Measurements from ENCODE around the gene FIS1. TPM values are rescaled to one million over a fixed set of nuclear protein-coding genes. Genes with fewer than 3 reads are reported as not detected.

Gene FIS1
- total RNA-seq, 1 experiment from 2014 or later, result 124 TPM

GRCh38 chr7:101241015-101241363 lies 3.9 kb downstream of the FIS1 start:
- Histone ChIP-seq H4K20me1 (ENCODE audit: control insufficient read depth, insufficient read depth, insufficient read length) (peaks cover 4% of the 10 kb centered on the region), H3K14ac (ENCODE audit: insufficient read depth, low read length) (no peak overlapping the region), H2AK5ac (ENCODE audit: insufficient read length, low read length) (no peak overlapping the region), H4K5ac (ENCODE audit: insufficient read length, low read depth, low read length) (no peak overlapping the region), H3K4me2 (ENCODE audit: insufficient read depth, insufficient read length, low read length) (no peak overlapping the region), H2BK20ac (ENCODE audit: low read depth, low read length, poor library complexity, severe bottlenecking) (no peak overlapping the region), H2BK120ac (ENCODE audit: low read depth, low read length, poor library complexity, severe bottlenecking) (no peak overlapping the region), H2AFZ (ENCODE audit: low read length) (no peak overlapping the region), H4K91ac (ENCODE audit: insufficient read length, low read depth, low read length) (no peak overlapping the region), H3K9me3 (ENCODE audit: control insufficient read depth, low read depth, low read length) (no peaks in the 10 kb centered on the region), H2BK5ac (ENCODE audit: insufficient read length, low read length) (no peak overlapping the region), H3K27me3 (ENCODE audit: insufficient read depth, low read length) (no peaks in the 10 kb centered on the region), H3K23ac (ENCODE audit: insufficient read length, low read depth, low read length) (no peak overlapping the region), H3K4ac (ENCODE audit: low read depth, low read length) (no peak overlapping the region), H3K23me2 (ENCODE audit: insufficient read length, low read depth, low read length, poor library complexity, severe bottlenecking) (peaks cover 8% of the 10 kb centered on the region), H3K4me1 (ENCODE audit: insufficient read depth, low read length) (no peaks in the 10 kb centered on the region), H3K56ac (ENCODE audit: insufficient read length, low read depth, low read length) (no peak overlapping the region), H3K79me1 (ENCODE audit: insufficient read depth, low read depth, low read length, poor library complexity, severe bottlenecking) (no peaks in the 10 kb centered on the region), H2BK15ac (ENCODE audit: low read depth, low read length) (no peak overlapping the region), H4K8ac (replicated peaks; ENCODE audit: insufficient read length, low read depth, low read length) (no peak overlapping the region), H3K27ac (ENCODE audit: insufficient read length, low read depth, low read length) (no peak overlapping the region), H3K9ac (ENCODE audit: extremely low read depth, insufficient read length, low read length) (no peak overlapping the region), H3K79me2 (ENCODE audit: insufficient read depth, low read length) (no peaks in the 10 kb centered on the region), H2BK12ac (ENCODE audit: insufficient read length, low read depth, low read length) (no peak overlapping the region), H3T11ph (ENCODE audit: low read length) (no peak overlapping the region), H3K18ac (ENCODE audit: insufficient read length, low read depth, low read length) (no peak overlapping the region)
- DNase-seq, result no peak
- TF ChIP-seq, protein P1, sequence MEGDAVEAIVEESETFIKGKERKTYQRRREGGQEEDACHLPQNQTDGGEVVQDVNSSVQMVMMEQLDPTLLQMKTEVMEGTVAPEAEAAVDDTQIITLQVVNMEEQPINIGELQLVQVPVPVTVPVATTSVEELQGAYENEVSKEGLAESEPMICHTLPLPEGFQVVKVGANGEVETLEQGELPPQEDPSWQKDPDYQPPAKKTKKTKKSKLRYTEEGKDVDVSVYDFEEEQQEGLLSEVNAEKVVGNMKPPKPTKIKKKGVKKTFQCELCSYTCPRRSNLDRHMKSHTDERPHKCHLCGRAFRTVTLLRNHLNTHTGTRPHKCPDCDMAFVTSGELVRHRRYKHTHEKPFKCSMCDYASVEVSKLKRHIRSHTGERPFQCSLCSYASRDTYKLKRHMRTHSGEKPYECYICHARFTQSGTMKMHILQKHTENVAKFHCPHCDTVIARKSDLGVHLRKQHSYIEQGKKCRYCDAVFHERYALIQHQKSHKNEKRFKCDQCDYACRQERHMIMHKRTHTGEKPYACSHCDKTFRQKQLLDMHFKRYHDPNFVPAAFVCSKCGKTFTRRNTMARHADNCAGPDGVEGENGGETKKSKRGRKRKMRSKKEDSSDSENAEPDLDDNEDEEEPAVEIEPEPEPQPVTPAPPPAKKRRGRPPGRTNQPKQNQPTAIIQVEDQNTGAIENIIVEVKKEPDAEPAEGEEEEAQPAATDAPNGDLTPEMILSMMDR (conservative IDR thresholded peaks at IDR 0.05), result no peak
- H3K9me3 Mint-ChIP-seq, result no peaks in the 10 kb centered on the region
- H3K36me3 Mint-ChIP-seq (ENCODE audit: insufficient read depth in 1 of 3, low read depth in 3 of 3), result peaks cover 7 to 35% (median 9%) of the 10 kb centered on the region in 3 experiments; a peak in 5 of 7 replicates
- no peaks in the 10 kb centered on the region; the same call in 1 of the 2 replicates for H3K27me3 Mint-ChIP-seq (ENCODE audit: low read depth)
- H3K4me1 Mint-ChIP-seq, result peaks cover 19 to 34% of the 10 kb centered on the region in 2 experiments
- H3K27ac Mint-ChIP-seq, result 0 out of 7 replicates have a peak overlapping the region, but pooled peaks of 1 of the 3 experiments have one; percentile 42
- WGBS (ENCODE audit: extremely low coverage, insufficient read length, low lambda C conversion rate), result no CpG with 5 or more reads among the region's 12 CpGs
- no peak overlapping the region for H3K4me3 Mint-ChIP-seq

Data from H9 (cell line).